Occipital lobe (tissue), 2 donors: Measurements from ENCODE around the gene GTF3C1. TPM values are rescaled to one million over a fixed set of nuclear protein-coding genes. Genes with fewer than 3 reads are reported as not detected.
A peak's percentile ranks its signal among the peaks of the same experiment; 100 is the strongest.
"Not testable (repeated sequence)": the region's sequence is repeated elsewhere in the genome, so short reads cannot be mapped to it uniquely, and the experiment has no call there.

ENCODE experiments used
- DNase-seq: peaks from one replicate; lab custom pipeline; 2025; lab: John Stamatoyannopoulos, UW
- total RNA-seq: library from RNA; depleted of rRNA; stranded (reverse); fragments of >200 nt; gene quantifications from one replicate; pipeline ENCODE4 v1.2.3, GENCODE V29; 2014

The GTF3C1 gene, protein sequence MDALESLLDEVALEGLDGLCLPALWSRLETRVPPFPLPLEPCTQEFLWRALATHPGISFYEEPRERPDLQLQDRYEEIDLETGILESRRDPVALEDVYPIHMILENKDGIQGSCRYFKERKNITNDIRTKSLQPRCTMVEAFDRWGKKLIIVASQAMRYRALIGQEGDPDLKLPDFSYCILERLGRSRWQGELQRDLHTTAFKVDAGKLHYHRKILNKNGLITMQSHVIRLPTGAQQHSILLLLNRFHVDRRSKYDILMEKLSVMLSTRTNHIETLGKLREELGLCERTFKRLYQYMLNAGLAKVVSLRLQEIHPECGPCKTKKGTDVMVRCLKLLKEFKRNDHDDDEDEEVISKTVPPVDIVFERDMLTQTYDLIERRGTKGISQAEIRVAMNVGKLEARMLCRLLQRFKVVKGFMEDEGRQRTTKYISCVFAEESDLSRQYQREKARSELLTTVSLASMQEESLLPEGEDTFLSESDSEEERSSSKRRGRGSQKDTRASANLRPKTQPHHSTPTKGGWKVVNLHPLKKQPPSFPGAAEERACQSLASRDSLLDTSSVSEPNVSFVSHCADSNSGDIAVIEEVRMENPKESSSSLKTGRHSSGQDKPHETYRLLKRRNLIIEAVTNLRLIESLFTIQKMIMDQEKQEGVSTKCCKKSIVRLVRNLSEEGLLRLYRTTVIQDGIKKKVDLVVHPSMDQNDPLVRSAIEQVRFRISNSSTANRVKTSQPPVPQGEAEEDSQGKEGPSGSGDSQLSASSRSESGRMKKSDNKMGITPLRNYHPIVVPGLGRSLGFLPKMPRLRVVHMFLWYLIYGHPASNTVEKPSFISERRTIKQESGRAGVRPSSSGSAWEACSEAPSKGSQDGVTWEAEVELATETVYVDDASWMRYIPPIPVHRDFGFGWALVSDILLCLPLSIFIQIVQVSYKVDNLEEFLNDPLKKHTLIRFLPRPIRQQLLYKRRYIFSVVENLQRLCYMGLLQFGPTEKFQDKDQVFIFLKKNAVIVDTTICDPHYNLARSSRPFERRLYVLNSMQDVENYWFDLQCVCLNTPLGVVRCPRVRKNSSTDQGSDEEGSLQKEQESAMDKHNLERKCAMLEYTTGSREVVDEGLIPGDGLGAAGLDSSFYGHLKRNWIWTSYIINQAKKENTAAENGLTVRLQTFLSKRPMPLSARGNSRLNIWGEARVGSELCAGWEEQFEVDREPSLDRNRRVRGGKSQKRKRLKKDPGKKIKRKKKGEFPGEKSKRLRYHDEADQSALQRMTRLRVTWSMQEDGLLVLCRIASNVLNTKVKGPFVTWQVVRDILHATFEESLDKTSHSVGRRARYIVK (N-terminal part only)
- total RNA-seq = 66.0 TPM

DNA sequence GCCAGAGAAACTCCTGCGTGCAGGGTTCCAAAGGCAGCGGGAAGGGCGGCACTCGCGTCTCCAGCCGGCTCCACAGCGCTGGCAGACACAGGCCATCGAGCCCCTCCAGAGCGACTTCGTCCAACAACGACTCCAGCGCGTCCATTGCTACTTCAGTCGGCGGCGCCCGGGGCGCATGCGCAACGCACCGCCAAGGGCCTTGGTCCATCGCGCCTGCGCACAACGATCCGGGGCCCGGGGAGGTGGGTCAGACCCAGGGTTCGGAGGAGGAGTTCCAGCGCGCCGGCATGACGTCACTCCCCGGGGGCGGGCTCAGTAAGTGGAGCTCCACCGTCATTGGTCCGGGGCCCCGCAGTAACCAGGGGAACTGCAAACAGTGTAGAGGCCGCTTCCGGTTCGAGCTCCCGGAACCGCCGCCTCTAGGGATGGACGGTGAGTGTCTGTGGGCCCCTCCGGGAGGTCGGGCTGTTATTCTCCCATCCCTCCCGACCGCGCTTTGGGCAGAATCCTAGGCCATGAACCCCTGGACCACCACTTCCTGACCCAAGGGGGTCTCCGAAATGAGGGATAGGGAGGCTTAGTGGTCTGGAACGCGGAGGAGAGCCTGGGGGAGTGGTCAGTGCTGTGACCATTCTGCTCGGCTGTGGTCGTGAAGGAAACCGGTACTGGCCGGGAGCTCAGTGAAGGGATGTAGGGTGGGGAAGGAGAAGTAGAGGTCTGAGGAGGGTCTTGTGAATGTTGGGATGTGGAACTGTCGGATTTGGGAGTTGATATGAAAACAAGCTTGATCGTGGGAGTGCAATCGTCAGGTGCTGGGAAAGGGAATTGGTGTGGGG lies at the start of gene GTF3C1, which contains the start of gene KATNIP:
Gene GTF3C1, minus strand, starts transcription at position 168 of the 836 bp plus-strand sequence. Its CDS starts 23 bp downstream, at position 145.
Gene KATNIP, plus strand, starts transcription at position 399 of the 836 bp plus-strand sequence. Its CDS starts 27 bp downstream, at position 426.
- DNase-seq = peak; percentile 99

- DNase-seq = no peak
Measured at GRCh38 chr16:27598931-27599565, 49.3 kb upstream of the GTF3C1 start.

- no peak for DNase-seq
Measured at GRCh38 chr16:27598220-27598619, 48.5 kb upstream of the GTF3C1 start.

DNA sequence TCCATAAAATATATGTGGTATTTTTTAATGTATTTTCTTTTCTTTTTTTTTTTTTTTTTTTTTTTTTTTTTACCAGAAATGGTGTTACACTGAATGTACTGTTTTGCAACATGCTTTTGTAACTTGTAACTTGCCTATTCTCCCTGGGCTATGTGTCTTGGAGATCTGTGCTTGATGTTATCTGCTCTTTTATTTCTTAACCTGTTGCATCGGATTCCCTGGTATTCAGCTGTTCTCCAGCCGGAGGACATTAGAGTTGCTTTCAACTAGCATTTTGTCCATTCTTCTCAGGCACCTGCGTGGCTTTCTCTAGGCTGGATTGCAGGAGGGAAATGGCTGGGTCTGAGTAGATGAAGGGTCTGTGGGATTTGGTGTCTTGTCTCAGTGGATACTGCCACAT lies 47.6 kb upstream of the GTF3C1 start:
- no peak for DNase-seq

DNA sequence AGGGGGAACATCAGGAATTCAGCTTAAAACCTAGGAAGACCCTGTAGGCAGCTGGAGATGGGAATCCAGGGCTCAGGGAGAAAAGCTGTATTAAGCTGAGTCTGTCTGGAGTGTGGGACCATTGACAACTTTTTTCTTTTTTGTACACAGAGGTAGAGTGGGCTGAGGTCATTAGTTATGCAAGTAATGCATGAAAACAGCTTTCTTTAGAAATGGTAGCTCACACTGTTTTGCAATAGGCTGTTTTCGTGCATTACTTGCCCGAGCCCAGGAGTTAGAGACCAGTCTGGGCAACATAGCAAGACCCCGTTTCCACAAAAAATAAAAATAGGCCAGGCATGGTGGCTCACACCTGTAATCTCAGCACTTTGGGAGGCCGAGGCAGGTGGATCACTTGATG lies 46.7 kb upstream of the GTF3C1 start:
- DNase-seq = no peak

- no peak for DNase-seq
Measured at GRCh38 chr16:27595993-27596392, 46.3 kb upstream of the GTF3C1 start.

- DNase-seq = no peak
Measured at GRCh38 chr16:27595475-27595874, 45.8 kb upstream of the GTF3C1 start.

GRCh38 chr16:27591837-27592236 lies 42.1 kb upstream of the GTF3C1 start:
- no peak for DNase-seq

GRCh38 chr16:27588057-27588456 lies 38.3 kb upstream of the GTF3C1 start:
- no peak for DNase-seq

- no peak for DNase-seq
Measured at GRCh38 chr16:27586711-27587110, 37.0 kb upstream of the GTF3C1 start.

GRCh38 chr16:27585200-27585599 lies 35.5 kb upstream of the GTF3C1 start:
- DNase-seq = no peak

DNA sequence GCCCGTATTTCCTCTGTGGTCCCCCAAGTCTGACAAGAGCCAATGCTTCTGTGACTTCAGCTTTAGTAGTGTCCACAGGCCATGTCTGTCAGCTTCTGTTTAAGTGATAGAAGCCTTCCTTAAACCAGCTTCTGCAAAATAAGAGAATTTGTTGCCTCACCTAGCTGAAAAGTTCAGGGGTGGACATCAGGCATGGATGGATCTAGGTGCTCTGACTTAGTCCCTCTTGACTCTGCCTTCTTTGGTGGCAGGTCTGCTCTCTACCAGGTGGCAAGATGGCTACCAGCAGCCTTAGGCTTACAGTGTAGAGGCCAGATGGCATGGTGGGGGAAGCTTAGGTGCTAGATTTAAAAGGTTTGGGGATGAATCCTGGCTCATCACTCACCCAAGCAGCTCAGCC lies 33.9 kb upstream of the GTF3C1 start:
- DNase-seq = no peak

GRCh38 chr16:27582883-27583282 lies 33.2 kb upstream of the GTF3C1 start:
- no peak for DNase-seq

DNA sequence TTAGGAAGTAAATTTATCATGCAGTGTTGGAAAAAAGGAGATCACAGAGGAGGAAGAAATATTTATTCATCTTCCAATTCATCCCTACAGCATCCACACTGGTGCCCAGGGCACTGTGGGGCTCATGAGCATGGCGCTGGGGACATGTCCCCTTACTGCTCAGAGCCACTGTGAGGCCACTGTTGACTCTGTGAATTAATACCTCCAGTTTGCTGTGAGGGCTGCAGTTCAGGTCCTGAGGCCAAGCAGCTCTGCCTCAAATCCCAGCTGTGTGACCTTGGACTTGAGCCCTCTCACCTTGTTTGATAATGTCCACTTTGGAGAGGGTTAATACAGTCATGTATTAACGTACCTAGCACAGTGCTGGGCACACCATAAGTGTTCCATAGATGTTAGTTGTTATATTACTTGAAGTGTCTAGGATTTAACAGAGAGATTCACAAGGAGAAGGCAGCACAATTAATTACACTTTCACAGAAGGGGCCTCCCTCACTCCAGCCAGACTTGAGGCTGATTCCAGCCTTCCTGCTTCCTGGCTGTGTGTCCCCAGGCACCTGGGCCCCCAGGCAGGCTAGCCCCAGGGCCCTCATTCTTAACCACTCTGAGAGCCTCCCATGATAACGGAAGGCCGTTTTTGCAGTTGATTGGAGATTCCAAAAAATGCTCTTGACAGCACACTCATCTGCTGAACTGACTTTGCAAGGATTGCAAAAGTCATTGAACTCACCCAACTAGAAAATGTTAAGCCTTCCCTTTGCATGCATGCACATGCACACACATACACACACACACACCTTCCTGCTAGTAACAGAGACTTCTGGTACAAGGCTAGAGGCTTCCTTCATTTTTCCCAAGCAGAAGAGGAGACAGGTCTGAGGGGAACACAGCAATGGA lies 29.6 kb upstream of the GTF3C1 start:
- DNase-seq = no peak

DNA sequence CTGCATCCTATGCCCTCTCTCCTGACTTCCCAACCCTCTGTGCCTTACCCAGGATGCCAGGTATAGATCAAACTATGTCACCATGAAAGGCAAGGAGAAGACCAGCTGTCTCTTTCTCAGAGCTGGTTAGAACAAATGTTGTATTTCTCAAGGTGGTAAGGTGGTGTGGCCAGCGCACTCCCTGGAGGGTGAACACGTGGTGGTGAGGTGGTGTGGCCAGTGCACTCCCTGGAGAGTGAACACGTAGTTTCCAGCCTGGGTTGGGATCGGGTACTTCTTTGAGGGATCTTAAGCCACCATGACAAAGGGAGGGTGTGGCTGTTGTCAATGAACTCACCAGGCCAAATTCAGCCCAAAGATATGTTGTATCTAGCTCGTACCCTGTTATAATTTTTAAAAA lies 27.0 kb upstream of the GTF3C1 start:
- no peak for DNase-seq

GRCh38 chr16:27572711-27573110 lies 23.0 kb upstream of the GTF3C1 start:
- no peak for DNase-seq

DNA sequence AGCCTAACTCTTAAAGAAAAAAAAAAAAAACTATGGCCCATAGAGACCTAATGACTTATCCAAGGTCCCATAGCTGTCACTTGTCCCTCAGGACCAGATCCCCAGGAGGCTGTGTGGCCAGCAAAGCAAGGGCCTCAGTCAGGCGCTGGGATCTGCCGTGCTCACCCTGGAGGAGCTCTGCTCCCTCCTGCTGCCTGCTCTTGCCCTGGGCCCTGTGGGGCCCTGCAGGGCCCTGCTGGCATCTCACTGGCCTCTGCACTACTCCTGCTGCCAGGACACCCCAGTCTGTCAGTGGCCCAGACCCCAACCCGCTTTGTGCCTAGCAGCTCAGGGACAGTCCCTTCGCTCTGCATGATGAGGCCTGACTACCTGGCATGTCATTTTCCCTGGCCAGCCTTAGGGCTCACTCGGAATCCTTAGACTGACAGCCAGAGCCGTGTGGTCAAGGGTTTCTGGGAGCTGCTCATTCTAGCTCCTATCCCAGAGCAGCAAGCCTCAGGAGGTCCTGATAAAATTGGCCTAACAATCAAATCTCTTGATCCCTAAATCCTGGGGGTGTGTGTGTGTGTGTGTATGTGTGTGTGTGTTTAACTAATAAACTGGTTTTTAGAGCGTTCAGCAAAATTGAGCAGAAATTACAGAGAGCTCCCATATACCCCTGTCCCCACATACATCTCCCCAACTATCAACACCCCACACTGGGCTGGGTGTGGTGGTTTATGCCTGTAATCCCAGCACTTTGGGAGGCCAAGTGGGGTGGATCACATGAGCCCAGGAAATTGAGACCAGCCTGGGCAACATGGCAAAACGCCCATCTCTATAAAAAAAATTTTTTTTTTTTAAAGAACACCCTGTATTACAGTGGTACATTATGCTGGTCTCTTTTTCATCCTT lies 22.0 kb upstream of the GTF3C1 start:
- DNase-seq = no peak

- DNase-seq = not testable (repeated sequence)
Measured at GRCh38 chr16:27570986-27571385, 21.3 kb upstream of the GTF3C1 start.
